GM12892 (cell line): ENCODE measurements around the gene DHH.

Experiments used
- POLR2A ChIP-seq: IDR thresholded peaks from 2 replicates; pipeline ENCODE4 v1.6.1; 2011; ENCODE audit warnings: low read depth, low read length, control low read depth
- POLR2AphosphoS5 ChIP-seq: IDR thresholded peaks from 2 replicates; pipeline ENCODE4 v1.6.1; 2011; ENCODE audit warnings: low read depth, low read length, control low read depth
- TAF1 ChIP-seq: IDR thresholded peaks from 2 replicates; pipeline ENCODE4 v1.6.1; 2011; ENCODE audit warnings: low read depth, mild to moderate bottlenecking, control low read depth, low read length, borderline replicate concordance

GRCh38 chr12:49092086-49092815 is 2.4 kb downstream of the DHH start:
- no peak for TF ChIP-seq POLR2A
- TF ChIP-seq POLR2AphosphoS5, result no peak
- no peak for TF ChIP-seq TAF1
